Measurements from ENCODE around the gene FILIP1L. TPM values are rescaled to one million over a fixed set of nuclear protein-coding genes. Genes with fewer than 3 reads are reported as not detected.

The FILIP1L gene
- total RNA-seq, 1 experiment from 2014 or later: 0.17 TPM

- TF ChIP-seq, protein P1, sequence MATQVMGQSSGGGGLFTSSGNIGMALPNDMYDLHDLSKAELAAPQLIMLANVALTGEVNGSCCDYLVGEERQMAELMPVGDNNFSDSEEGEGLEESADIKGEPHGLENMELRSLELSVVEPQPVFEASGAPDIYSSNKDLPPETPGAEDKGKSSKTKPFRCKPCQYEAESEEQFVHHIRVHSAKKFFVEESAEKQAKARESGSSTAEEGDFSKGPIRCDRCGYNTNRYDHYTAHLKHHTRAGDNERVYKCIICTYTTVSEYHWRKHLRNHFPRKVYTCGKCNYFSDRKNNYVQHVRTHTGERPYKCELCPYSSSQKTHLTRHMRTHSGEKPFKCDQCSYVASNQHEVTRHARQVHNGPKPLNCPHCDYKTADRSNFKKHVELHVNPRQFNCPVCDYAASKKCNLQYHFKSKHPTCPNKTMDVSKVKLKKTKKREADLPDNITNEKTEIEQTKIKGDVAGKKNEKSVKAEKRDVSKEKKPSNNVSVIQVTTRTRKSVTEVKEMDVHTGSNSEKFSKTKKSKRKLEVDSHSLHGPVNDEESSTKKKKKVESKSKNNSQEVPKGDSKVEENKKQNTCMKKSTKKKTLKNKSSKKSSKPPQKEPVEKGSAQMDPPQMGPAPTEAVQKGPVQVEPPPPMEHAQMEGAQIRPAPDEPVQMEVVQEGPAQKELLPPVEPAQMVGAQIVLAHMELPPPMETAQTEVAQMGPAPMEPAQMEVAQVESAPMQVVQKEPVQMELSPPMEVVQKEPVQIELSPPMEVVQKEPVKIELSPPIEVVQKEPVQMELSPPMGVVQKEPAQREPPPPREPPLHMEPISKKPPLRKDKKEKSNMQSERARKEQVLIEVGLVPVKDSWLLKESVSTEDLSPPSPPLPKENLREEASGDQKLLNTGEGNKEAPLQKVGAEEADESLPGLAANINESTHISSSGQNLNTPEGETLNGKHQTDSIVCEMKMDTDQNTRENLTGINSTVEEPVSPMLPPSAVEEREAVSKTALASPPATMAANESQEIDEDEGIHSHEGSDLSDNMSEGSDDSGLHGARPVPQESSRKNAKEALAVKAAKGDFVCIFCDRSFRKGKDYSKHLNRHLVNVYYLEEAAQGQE (IDR thresholded peaks at IDR 0.05; ENCODE audit: low read depth): no peak
- no peak for TF ChIP-seq TCF7L2 (IDR thresholded peaks at IDR 0.05; ENCODE audit: borderline replicate concordance, extremely low read depth, insufficient read depth, insufficient read length)
- no peak for TF ChIP-seq EZH2 (IDR thresholded peaks at IDR 0.05)
- TF ChIP-seq ELF1 (IDR thresholded peaks at IDR 0.05; ENCODE audit: borderline replicate concordance, low read depth): no peak
- TF ChIP-seq POLR2A (IDR thresholded peaks at IDR 0.05; ENCODE audit: borderline replicate concordance, extremely low read depth, insufficient read depth, insufficient read length): no peak
- no peak for TF ChIP-seq RAD21 (IDR thresholded peaks at IDR 0.05; ENCODE audit: low read depth)
Observed at GRCh38 chr3:100127792-100128191, 13.5 kb upstream of the FILIP1L start (continued).

DNA sequence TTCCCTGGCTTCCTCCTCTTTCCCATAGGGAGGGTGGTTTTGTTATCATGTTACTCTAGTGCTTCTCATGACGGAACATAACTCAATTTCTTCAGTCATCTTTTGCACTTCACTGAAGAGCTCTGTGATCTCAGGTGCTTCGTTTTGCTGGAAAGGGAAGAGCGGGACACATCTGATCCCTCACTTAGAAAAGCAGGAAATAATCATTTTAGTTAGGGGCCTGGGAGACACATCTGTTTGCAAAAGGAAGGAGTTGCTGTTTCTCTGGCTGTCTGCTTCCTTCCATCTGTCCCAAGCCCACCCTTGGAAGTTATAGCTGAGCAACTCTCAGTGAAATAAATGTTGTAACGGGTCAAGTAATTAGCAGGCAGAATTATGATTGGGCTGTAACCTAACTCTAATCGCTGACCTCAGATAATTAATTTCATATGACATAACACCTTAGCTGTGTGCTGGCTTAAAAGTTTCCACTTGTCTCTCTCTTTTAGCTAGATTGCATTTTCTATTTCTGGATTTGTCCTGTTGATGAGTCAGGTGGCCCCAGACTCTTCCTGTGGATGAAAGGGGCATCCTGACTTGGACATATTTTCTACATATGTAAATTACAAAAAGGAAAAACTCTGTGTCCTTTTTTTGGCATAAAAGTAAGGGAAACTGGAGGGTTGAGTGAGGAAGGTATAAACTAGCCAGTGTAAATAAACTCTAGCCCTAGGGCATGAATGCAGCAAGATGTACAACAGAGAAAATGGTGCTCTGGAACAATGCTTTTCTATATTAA, 11.0 kb upstream of the FILIP1L start:
- no peaks in the 10 kb centered on the region for H3K36me3 ChIP-seq (ENCODE audit: control insufficient read depth in 1 of 2, insufficient read depth in 2 of 2, low read length in 2 of 2)
- ATAC-seq (no peak), DNase-seq (ENCODE audit: low read depth, low spot score) (no peak)
- intact Hi-C loops (cut with micrococcal nuclease): no loop called here
- no peaks in the 10 kb centered on the region for H3K27me3 ChIP-seq (ENCODE audit: insufficient read depth, low read length)
- BruUV-seq (replicated peaks): no TSS peak
- H3K4me2 ChIP-seq (ENCODE audit: low read length): no peak overlapping the region
- no peaks in the 10 kb centered on the region for H4K20me1 ChIP-seq (ENCODE audit: insufficient read depth)
- H3K4me1 ChIP-seq (ENCODE audit: control insufficient read depth in 1 of 2, insufficient read depth in 2 of 2, low read length in 2 of 2): no peaks in the 10 kb centered on the region
- H3K9me2 ChIP-seq (ENCODE audit: insufficient read depth): no peaks in the 10 kb centered on the region
- H3K27ac ChIP-seq (ENCODE audit: low read depth, low read length): no peak overlapping the region
- no peaks in the 10 kb centered on the region for H3K79me2 ChIP-seq (ENCODE audit: insufficient read depth, low read length)
- TF ChIP-seq TCF7L2 (IDR thresholded peaks at IDR 0.05; ENCODE audit: borderline replicate concordance, extremely low read depth, insufficient read depth, insufficient read length) (no peak), ELF1 (IDR thresholded peaks at IDR 0.05; ENCODE audit: borderline replicate concordance, low read depth) (no peak), JUND (IDR thresholded peaks at IDR 0.05) (no peak), SP1 (IDR thresholded peaks at IDR 0.05; ENCODE audit: low read depth) (no peak)
- TF ChIP-seq, protein P2, sequence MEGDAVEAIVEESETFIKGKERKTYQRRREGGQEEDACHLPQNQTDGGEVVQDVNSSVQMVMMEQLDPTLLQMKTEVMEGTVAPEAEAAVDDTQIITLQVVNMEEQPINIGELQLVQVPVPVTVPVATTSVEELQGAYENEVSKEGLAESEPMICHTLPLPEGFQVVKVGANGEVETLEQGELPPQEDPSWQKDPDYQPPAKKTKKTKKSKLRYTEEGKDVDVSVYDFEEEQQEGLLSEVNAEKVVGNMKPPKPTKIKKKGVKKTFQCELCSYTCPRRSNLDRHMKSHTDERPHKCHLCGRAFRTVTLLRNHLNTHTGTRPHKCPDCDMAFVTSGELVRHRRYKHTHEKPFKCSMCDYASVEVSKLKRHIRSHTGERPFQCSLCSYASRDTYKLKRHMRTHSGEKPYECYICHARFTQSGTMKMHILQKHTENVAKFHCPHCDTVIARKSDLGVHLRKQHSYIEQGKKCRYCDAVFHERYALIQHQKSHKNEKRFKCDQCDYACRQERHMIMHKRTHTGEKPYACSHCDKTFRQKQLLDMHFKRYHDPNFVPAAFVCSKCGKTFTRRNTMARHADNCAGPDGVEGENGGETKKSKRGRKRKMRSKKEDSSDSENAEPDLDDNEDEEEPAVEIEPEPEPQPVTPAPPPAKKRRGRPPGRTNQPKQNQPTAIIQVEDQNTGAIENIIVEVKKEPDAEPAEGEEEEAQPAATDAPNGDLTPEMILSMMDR (IDR thresholded peaks at IDR 0.05 in 2 of 3, conservative IDR thresholded peaks at IDR 0.05 in 1 of 3; ENCODE audit: borderline replicate concordance in 1 of 3, insufficient read depth in 1 of 3, low read depth in 2 of 3, low read length in 2 of 3): no peak
- no peak overlapping the region for H3K4me3 ChIP-seq (replicated peaks in 1 of 2; ENCODE audit: low read depth in 1 of 2, low read length in 2 of 2)
- RAD21 ChIA-PET (ENCODE audit: low non-redundant PET in 1 of 2, low total read pairs in 2 of 2, uncharacterized antibody in 2 of 2, unreplicated experiment in 2 of 2): no interaction called here
- POLR2A ChIA-PET: no interaction called here
- CTCF ChIA-PET: no interaction called here
- no peak overlapping the region for H3K9ac ChIP-seq (ENCODE audit: low read length)
- H3K9me3 ChIP-seq (ENCODE audit: control insufficient read depth in 1 of 2, insufficient read depth in 1 of 2, low read depth in 1 of 2, low read length in 2 of 2): no peaks in the 10 kb centered on the region
- H2AFZ ChIP-seq (ENCODE audit: low read depth, low read length, poor library complexity, severe bottlenecking): no peak overlapping the region

All from HCT116 (cell line).